ENCODE data around the gene ERMAP.

The ERMAP gene

GRCh38 chr1:42815941-42816584 is 859 bp upstream of the ERMAP start:
- Histone ChIP-seq H3K4me1 (ENCODE audit: control insufficient read depth, insufficient read depth, low read length) (peaks cover 3% of the 10 kb centered on the region), H3K36me3 (ENCODE audit: control insufficient read depth, insufficient read depth, low read length) (no peaks in the 10 kb centered on the region), H3K4me3 (ENCODE audit: low read depth, low read length) (peak overlapping the region; percentile 90), H3K27me3 (ENCODE audit: control insufficient read depth, insufficient read depth, low read length) (no peaks in the 10 kb centered on the region), H3K9ac (ENCODE audit: low read depth, low read length) (no peak overlapping the region), H3K9me3 (ENCODE audit: control insufficient read depth, insufficient read depth, low read length) (no peaks in the 10 kb centered on the region)

GRCh38 chr1:42817440-42817767 is 482 bp downstream of the ERMAP start:
- H3K9me3 ChIP-seq (ENCODE audit: control insufficient read depth, insufficient read depth, low read length), result no peaks in the 10 kb centered on the region
- peak overlapping the region; percentile 42 for H3K4me3 ChIP-seq (ENCODE audit: low read depth, low read length)
- H3K4me1 ChIP-seq (ENCODE audit: control insufficient read depth, insufficient read depth, low read length), result peaks cover 3% of the 10 kb centered on the region
- no peaks in the 10 kb centered on the region for H3K36me3 ChIP-seq (ENCODE audit: control insufficient read depth, insufficient read depth, low read length)
- no peak overlapping the region for H3K9ac ChIP-seq (ENCODE audit: low read depth, low read length)
- no peaks in the 10 kb centered on the region for H3K27me3 ChIP-seq (ENCODE audit: control insufficient read depth, insufficient read depth, low read length)

GRCh38 chr1:42817976-42818375 is 1.1 kb downstream of the ERMAP start:
- Histone ChIP-seq H3K4me1 (ENCODE audit: control insufficient read depth, insufficient read depth, low read length) (peaks cover 3% of the 10 kb centered on the region), H3K9ac (ENCODE audit: low read depth, low read length) (no peak overlapping the region), H3K36me3 (ENCODE audit: control insufficient read depth, insufficient read depth, low read length) (no peaks in the 10 kb centered on the region), H3K4me3 (ENCODE audit: low read depth, low read length) (no peak overlapping the region), H3K27me3 (ENCODE audit: control insufficient read depth, insufficient read depth, low read length) (no peaks in the 10 kb centered on the region), H3K9me3 (ENCODE audit: control insufficient read depth, insufficient read depth, low read length) (no peaks in the 10 kb centered on the region)

GRCh38 chr1:42820813-42821212 is 3.9 kb downstream of the ERMAP start:
- Histone ChIP-seq H3K36me3 (ENCODE audit: control insufficient read depth, insufficient read depth, low read length) (no peaks in the 10 kb centered on the region), H3K27me3 (ENCODE audit: control insufficient read depth, insufficient read depth, low read length) (no peaks in the 10 kb centered on the region), H3K9me3 (ENCODE audit: control insufficient read depth, insufficient read depth, low read length) (no peaks in the 10 kb centered on the region), H3K4me1 (ENCODE audit: control insufficient read depth, insufficient read depth, low read length) (peaks cover 5% of the 10 kb centered on the region), H3K9ac (ENCODE audit: low read depth, low read length) (no peak overlapping the region), H3K4me3 (ENCODE audit: low read depth, low read length) (no peak overlapping the region)

GRCh38 chr1:42821690-42822089 is 4.8 kb downstream of the ERMAP start:
- H3K9me3 ChIP-seq (ENCODE audit: control insufficient read depth, insufficient read depth, low read length), result no peaks in the 10 kb centered on the region

GRCh38 chr1:42822800-42823392 is 6.0 kb downstream of the ERMAP start:
- H3K9me3 ChIP-seq (ENCODE audit: control insufficient read depth, insufficient read depth, low read length), result no peaks in the 10 kb centered on the region
- H3K27me3 ChIP-seq (ENCODE audit: control insufficient read depth, insufficient read depth, low read length), result no peaks in the 10 kb centered on the region
- no peak overlapping the region for H3K9ac ChIP-seq (ENCODE audit: low read depth, low read length)
- H3K36me3 ChIP-seq (ENCODE audit: control insufficient read depth, insufficient read depth, low read length), result no peaks in the 10 kb centered on the region
- H3K4me3 ChIP-seq (ENCODE audit: low read depth, low read length), result no peak overlapping the region
- H3K4me1 ChIP-seq (ENCODE audit: control insufficient read depth, insufficient read depth, low read length), result peaks cover 3% of the 10 kb centered on the region

More at GRCh38 chr1:42821690-42822089, 4.8 kb downstream of the ERMAP start:
- Histone ChIP-seq H3K4me1 (ENCODE audit: control insufficient read depth, insufficient read depth, low read length) (peaks cover 5% of the 10 kb centered on the region), H3K9ac (ENCODE audit: low read depth, low read length) (no peak overlapping the region), H3K27me3 (ENCODE audit: control insufficient read depth, insufficient read depth, low read length) (no peaks in the 10 kb centered on the region), H3K4me3 (ENCODE audit: low read depth, low read length) (no peak overlapping the region), H3K36me3 (ENCODE audit: control insufficient read depth, insufficient read depth, low read length) (no peaks in the 10 kb centered on the region)

GRCh38 chr1:42824481-42825035 is 7.6 kb downstream of the ERMAP start:
- no peaks in the 10 kb centered on the region for H3K36me3 ChIP-seq (ENCODE audit: control insufficient read depth, insufficient read depth, low read length)
- H3K4me1 ChIP-seq (ENCODE audit: control insufficient read depth, insufficient read depth, low read length), result peaks cover 3% of the 10 kb centered on the region
- no peaks in the 10 kb centered on the region for H3K27me3 ChIP-seq (ENCODE audit: control insufficient read depth, insufficient read depth, low read length)
- no peak overlapping the region for H3K4me3 ChIP-seq (ENCODE audit: low read depth, low read length)
- H3K9ac ChIP-seq (ENCODE audit: low read depth, low read length), result no peak overlapping the region
- H3K9me3 ChIP-seq (ENCODE audit: control insufficient read depth, insufficient read depth, low read length), result no peaks in the 10 kb centered on the region

GRCh38 chr1:42825036-42825851 is 8.3 kb downstream of the ERMAP start:
- H3K9me3 ChIP-seq (ENCODE audit: control insufficient read depth, insufficient read depth, low read length), result no peaks in the 10 kb centered on the region
- no peaks in the 10 kb centered on the region for H3K27me3 ChIP-seq (ENCODE audit: control insufficient read depth, insufficient read depth, low read length)
- H3K9ac ChIP-seq (ENCODE audit: low read depth, low read length), result no peak overlapping the region
- H3K4me1 ChIP-seq (ENCODE audit: control insufficient read depth, insufficient read depth, low read length), result peaks cover 3% of the 10 kb centered on the region
- no peaks in the 10 kb centered on the region for H3K36me3 ChIP-seq (ENCODE audit: control insufficient read depth, insufficient read depth, low read length)
- no peak overlapping the region for H3K4me3 ChIP-seq (ENCODE audit: low read depth, low read length)

GRCh38 chr1:42830631-42831030 is 13.7 kb downstream of the ERMAP start:
- Histone ChIP-seq H3K4me1 (ENCODE audit: control insufficient read depth, insufficient read depth, low read length) (no peaks in the 10 kb centered on the region), H3K27me3 (ENCODE audit: control insufficient read depth, insufficient read depth, low read length) (no peaks in the 10 kb centered on the region), H3K36me3 (ENCODE audit: control insufficient read depth, insufficient read depth, low read length) (no peaks in the 10 kb centered on the region), H3K9me3 (ENCODE audit: control insufficient read depth, insufficient read depth, low read length) (no peaks in the 10 kb centered on the region), H3K4me3 (ENCODE audit: low read depth, low read length) (no peak overlapping the region), H3K9ac (ENCODE audit: low read depth, low read length) (no peak overlapping the region)

- Histone ChIP-seq H3K9ac (ENCODE audit: low read depth, low read length) (no peak overlapping the region), H3K27me3 (ENCODE audit: control insufficient read depth, insufficient read depth, low read length) (no peaks in the 10 kb centered on the region), H3K36me3 (ENCODE audit: control insufficient read depth, insufficient read depth, low read length) (no peaks in the 10 kb centered on the region), H3K9me3 (ENCODE audit: control insufficient read depth, insufficient read depth, low read length) (no peaks in the 10 kb centered on the region), H3K4me3 (ENCODE audit: low read depth, low read length) (no peak overlapping the region), H3K4me1 (ENCODE audit: control insufficient read depth, insufficient read depth, low read length) (no peaks in the 10 kb centered on the region)
Measured at GRCh38 chr1:42831273-42831672, 14.4 kb downstream of the ERMAP start.

GRCh38 chr1:42832641-42833240 is 15.8 kb downstream of the ERMAP start:
- H3K4me3 ChIP-seq (ENCODE audit: low read depth, low read length), result no peak overlapping the region
- no peaks in the 10 kb centered on the region for H3K4me1 ChIP-seq (ENCODE audit: control insufficient read depth, insufficient read depth, low read length)
- no peak overlapping the region for H3K9ac ChIP-seq (ENCODE audit: low read depth, low read length)
- no peaks in the 10 kb centered on the region for H3K27me3 ChIP-seq (ENCODE audit: control insufficient read depth, insufficient read depth, low read length)
- no peaks in the 10 kb centered on the region for H3K36me3 ChIP-seq (ENCODE audit: control insufficient read depth, insufficient read depth, low read length)
- H3K9me3 ChIP-seq (ENCODE audit: control insufficient read depth, insufficient read depth, low read length), result no peaks in the 10 kb centered on the region
